Stimulated activated CD8-positive, alpha-beta memory T cell treated with anti-CD3 and anti-CD28 coated beads, Interleukin-15, amount 100 ng/mL, for 1 hour (primary cell): ENCODE measurements around the gene RTL1.

Source experiments
- DNase-seq: peaks from one replicate; pipeline ENCODE4 v3.0.0-alpha.2; 2020; ENCODE audit warnings: low read depth

The RTL1 gene

DNA sequence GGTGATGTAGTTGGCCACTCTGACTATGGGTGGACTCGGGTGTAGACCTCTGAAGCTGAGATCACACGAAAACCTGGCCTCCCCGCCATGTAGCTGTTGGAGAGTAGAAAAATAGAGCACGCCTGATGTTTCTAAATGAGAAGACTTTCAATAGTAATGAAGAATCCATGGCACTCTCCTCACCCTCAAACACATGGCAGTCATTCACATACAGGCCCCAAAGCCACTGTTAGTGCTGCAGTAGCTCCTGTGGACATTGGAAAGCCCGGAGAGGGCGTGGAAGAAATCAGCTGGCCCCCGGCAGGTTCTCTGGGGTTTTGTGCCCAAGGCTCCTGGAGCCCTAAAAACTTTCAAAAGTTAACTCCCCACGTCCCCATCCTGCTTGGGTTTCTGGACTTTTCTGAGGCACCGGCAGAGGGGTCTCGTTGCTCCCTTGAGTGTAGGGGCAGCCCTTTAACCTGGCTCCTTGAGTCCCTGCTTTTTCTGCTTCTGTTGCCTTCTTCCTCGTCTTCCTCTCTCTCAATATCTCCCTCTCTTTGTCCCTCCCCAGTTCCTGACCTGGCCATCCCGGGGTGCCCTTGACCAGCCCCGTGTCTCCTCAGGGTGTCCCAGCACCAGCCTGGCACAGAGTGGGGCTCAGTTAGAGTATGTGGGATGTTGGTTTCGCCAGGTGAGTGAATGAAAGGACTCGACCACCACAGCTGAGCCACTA is 69.3 kb downstream of the RTL1 start:
- no peak for DNase-seq

DNA sequence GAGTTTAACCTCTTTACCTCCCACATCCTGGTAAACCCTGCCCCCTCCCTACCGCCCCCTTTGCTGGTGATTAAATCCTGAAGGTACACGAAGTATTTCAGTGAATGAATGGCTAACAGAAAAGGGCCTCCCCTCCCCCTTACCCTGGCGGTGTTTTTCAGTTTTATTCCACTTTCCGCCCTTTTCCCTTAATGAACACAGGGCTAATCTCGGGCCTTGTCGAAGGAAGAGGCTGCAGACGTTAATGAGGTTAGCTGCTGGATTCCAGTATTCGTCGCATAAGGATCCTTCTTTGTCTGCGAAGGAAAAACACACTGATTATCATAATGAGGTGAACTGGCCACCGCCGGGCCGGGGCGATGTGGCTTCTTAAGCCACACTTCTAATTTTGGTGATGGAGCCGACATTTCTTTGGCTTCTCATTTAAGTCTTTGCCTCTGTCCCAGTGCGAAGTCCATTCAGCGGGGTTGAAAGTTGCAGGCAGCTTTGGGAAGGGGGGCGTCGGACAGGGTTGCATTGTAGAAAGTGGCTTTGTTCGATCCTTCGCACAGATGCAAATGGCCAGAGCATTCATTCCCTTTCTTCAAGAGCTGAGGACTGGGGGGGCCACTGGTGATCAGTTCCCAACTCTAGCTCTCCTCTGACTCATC is 71.1 kb downstream of the RTL1 start:
- no peak for DNase-seq

DNA sequence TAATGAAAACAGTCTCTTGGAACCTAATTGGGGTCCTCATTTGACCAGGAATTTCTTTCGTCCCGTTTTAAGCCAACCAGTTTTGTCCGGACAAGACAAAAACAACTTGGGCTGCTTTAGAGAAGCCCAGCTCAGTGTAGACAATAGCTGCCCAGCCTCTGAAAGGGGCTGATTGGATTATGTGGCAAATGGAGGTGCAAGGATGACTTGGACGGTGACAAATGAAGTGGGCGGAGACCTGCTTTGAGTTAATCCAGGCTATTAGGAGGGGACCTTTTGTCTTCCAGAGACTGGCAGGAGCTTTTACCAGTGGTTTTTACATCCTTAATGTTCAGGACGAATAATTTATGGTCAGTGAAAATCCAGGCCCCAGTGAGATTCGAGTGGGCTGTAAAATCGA is 72.8 kb downstream of the RTL1 start:
- no peak for DNase-seq
